ENCODE data around the gene HOXB1. TPM values are rescaled to one million over a fixed set of nuclear protein-coding genes. Genes with fewer than 3 reads are reported as not detected.

The HOXB1 gene
- total and polyA plus RNA-seq, 2 of the 13 experiments (the other 11 are each of a cell fraction or from before 2014, with no cell fraction given) = not detected

GRCh38 chr17:48492401-48493298 lies 38.2 kb downstream of the HOXB1 start (continued):
- no peak for TF ChIP-seq POLR2AphosphoS5 (IDR thresholded peaks at IDR 0.05; ENCODE audit: low read depth, low read length)
- TF ChIP-seq ZFP36 (IDR thresholded peaks at IDR 0.05; ENCODE audit: borderline replicate concordance, low read depth, low read length, partially characterized antibody) = peak; percentile 10
- TF ChIP-seq HOXA3 (CRISPR knock-in tag; IDR thresholded peaks at IDR 0.05) = peak; percentile 30; the same call in 1 of the 2 replicates

GRCh38 chr17:48491527-48492273 lies 39.1 kb downstream of the HOXB1 start:
- TF ChIP-seq ZNF513 (CRISPR knock-in tag; conservative IDR thresholded peaks at IDR 0.05) (no peak), SMAD9 (CRISPR knock-in tag; IDR thresholded peaks at IDR 0.05) (no peak), TEAD2 (CRISPR knock-in tag; IDR thresholded peaks at IDR 0.05) (no peak), IKZF1 (IDR thresholded peaks at IDR 0.05) (no peak), STAG1 (CRISPR knock-in tag; IDR thresholded peaks at IDR 0.05) (no peak), TEF (CRISPR knock-in tag; IDR thresholded peaks at IDR 0.05) (no peak)
- CTCF ChIA-PET (ENCODE audit: low intra/inter-chr PET ratio, low total read pairs) = no interaction called here
- DNase-seq (ENCODE audit: low spot score) = no peak
- BruUV-seq (replicated peaks) = no TSS peak
- Histone ChIP-seq H3K27me3 (ENCODE audit: control insufficient read depth in 1 of 2, insufficient read depth in 2 of 2, low read length in 2 of 2) (peaks cover 7 to 56% of the 10 kb centered on the region in 2 experiments; a peak in 4 of 5 replicates), H3K79me2 (ENCODE audit: insufficient read depth, low read length) (no peaks in the 10 kb centered on the region), H3K9ac (ENCODE audit: insufficient read depth, low read depth, low read length) (no peak overlapping the region), H3K4me1 (ENCODE audit: insufficient read depth, low read length) (no peaks in the 10 kb centered on the region), H4K20me1 (ENCODE audit: insufficient read depth, low read length) (no peaks in the 10 kb centered on the region), H3K4me3 (replicated peaks in 1 of 3; ENCODE audit: insufficient read depth in 1 of 3, low read depth in 2 of 3, low read length in 3 of 3) (no peak overlapping the region), H3K9me3 (ENCODE audit: low read length) (no peaks in the 10 kb centered on the region), H3K4me2 (ENCODE audit: low read depth, low read length) (no peak overlapping the region), H2AFZ (ENCODE audit: low read length) (no peak overlapping the region), H3K27ac (ENCODE audit: extremely low read length, insufficient read depth, low read length) (no peak overlapping the region), H3K36me3 (replicated peaks in 1 of 2; ENCODE audit: control insufficient read depth in 1 of 2, insufficient read depth in 2 of 2, low read length in 2 of 2) (no peaks in the 10 kb centered on the region)
- POLR2A ChIA-PET = no interaction called here
- no peak for ATAC-seq
- intact Hi-C loops (cut with micrococcal nuclease; ENCODE audit: unreplicated experiment) = no loop called here
- WGBS (ENCODE audit: low lambda C conversion rate) = 4% methylated on average over 3 of the region's 3 CpGs
- in situ Hi-C loops (cut with HindIII; ENCODE audit: extremely low pct_ligation_motif_present, low pct_unique_long_range_greater_than_20kb) = no loop called here
- FAIRE-seq = no peak
